ENCODE data around the gene BMAL2. TPM values are rescaled to one million over a fixed set of nuclear protein-coding genes. Genes with fewer than 3 reads are reported as not detected.

Gene BMAL2
- total and polyA plus RNA-seq, 12 donors = 0.40 to 2.5 (median 1.1) TPM

- no peak for DNase-seq
- TF ChIP-seq CTCF (IDR thresholded peaks at IDR 0.05) (no peak), POLR2A (IDR thresholded peaks at IDR 0.05) (no peak)
- Histone ChIP-seq H3K27me3 (no peaks in the 10 kb centered on the region), H3K27ac (peak overlapping the region in 1 of 5 donors; percentile 39), H3K9me3 (replicated peaks in 1 of 3) (no peaks in the 10 kb centered on the region), H3K36me3 (replicated peaks in 1 of 2) (no peaks in the 10 kb centered on the region), H3K4me3 (no peak overlapping the region), H3K4me1 (replicated peaks in 1 of 2) (peaks cover 6 to 32% of the 10 kb centered on the region in 2 donors)
- intact Hi-C loops (cut with DNase I) = no loop called here
- WGBS, 4 donors = 85 to 97% (median 94%) methylated on average over 1 of the region's 1 CpG
These were observed 47.2 kb upstream of the BMAL2 start for GRCh38 chr12:27285403-27285802.

GRCh38 chr12:27289414-27289813 is 43.2 kb upstream of the BMAL2 start:
- intact Hi-C loops (cut with DNase I) = no loop called here
- no peak for DNase-seq

GRCh38 chr12:27290501-27291168 is 42.0 kb upstream of the BMAL2 start:
- no peaks in the 10 kb centered on the region for H3K36me3 ChIP-seq (replicated peaks in 1 of 2)
- H3K4me3 ChIP-seq = no peak overlapping the region
- H3K4me1 ChIP-seq (replicated peaks in 1 of 2) = peaks cover 38 to 53% of the 10 kb centered on the region in 2 donors
- WGBS, 4 donors = 80 to 85% (median 82%) methylated on average over 4 of the region's 4 CpGs
- H3K27me3 ChIP-seq = no peaks in the 10 kb centered on the region
- TF ChIP-seq CTCF (IDR thresholded peaks at IDR 0.05) = no peak
- intact Hi-C loops (cut with DNase I) = loop anchor here in 1 of 2 donors (10.0 kb wide), 1 partner anchor 276 kb away; the partner anchor contains the start of gene TM7SF3
- no peak for DNase-seq
- H3K9me3 ChIP-seq (replicated peaks in 1 of 3) = no peaks in the 10 kb centered on the region
- no peak overlapping the region for H3K27ac ChIP-seq

More at GRCh38 chr12:27289414-27289813, 43.2 kb upstream of the BMAL2 start:
- no peaks in the 10 kb centered on the region for H3K9me3 ChIP-seq (replicated peaks in 1 of 3)
- H3K36me3 ChIP-seq (replicated peaks in 1 of 2) = no peaks in the 10 kb centered on the region
- no peak overlapping the region for H3K4me3 ChIP-seq
- H3K4me1 ChIP-seq (replicated peaks in 1 of 2) = peaks cover 42 to 58% of the 10 kb centered on the region in 2 donors
- WGBS, 4 donors = 92 to 95% (median 95%) methylated on average over 3 of the region's 3 CpGs
- no peaks in the 10 kb centered on the region for H3K27me3 ChIP-seq
- no peak for TF ChIP-seq CTCF (IDR thresholded peaks at IDR 0.05)
- TF ChIP-seq POLR2A (IDR thresholded peaks at IDR 0.05) = no peak
- H3K27ac ChIP-seq = no peak overlapping the region

GRCh38 chr12:27291862-27292261 is 40.8 kb upstream of the BMAL2 start:
- intact Hi-C loops (cut with DNase I) = loop anchor here in 1 of 2 donors (10.0 kb wide), 1 partner anchor 277 kb away; the partner anchor contains the start of gene TM7SF3
- Histone ChIP-seq H3K4me1 (replicated peaks in 1 of 2) (peaks cover 38 to 51% of the 10 kb centered on the region in 2 donors), H3K27ac (peak overlapping the region in 3 of 5 donors; percentile 1 to 46 (median 29)), H3K36me3 (replicated peaks in 1 of 2) (no peaks in the 10 kb centered on the region), H3K27me3 (no peaks in the 10 kb centered on the region), H3K9me3 (replicated peaks in 1 of 3) (no peaks in the 10 kb centered on the region), H3K4me3 (no peak overlapping the region)
- no peak for TF ChIP-seq POLR2A (IDR thresholded peaks at IDR 0.05)
- TF ChIP-seq CTCF (IDR thresholded peaks at IDR 0.05) = no peak
- no peak for DNase-seq
- WGBS, 4 donors = 18 to 21% (median 19%) methylated on average over 1 of the region's 1 CpG
